K562 (cell line): ENCODE data around the gene UBXN2A. TPM values are rescaled to one million over a fixed set of nuclear protein-coding genes. Genes with fewer than 3 reads are reported as not detected.

Experiments used
- ATAC-seq: fragments of 200-7000 bp; cut with Tn5 transposase; 3 replicates; pipeline ENCODE4 v1.9.1; 2020; ENCODE audit warnings: moderate library complexity
- BruUV-seq: library from RNA; stranded (reverse); fragments of 400-500 nt; replicated peaks from 2 replicates; lab custom pipeline; 2021; lab: Mats Ljungman, UMichigan
- CTCF ChIA-PET: fragments of 300-600 bp; formaldehyde crosslinking; extraction: SDS; loops from one replicate; lab custom pipeline; 2021; ENCODE audit warnings: low intra/inter-chr PET ratio; lab: Yijun Ruan, JAX
- POLR2A ChIA-PET: fragments of 300-600, 350-650 bp; sonication (Branson Sonifier 250); formaldehyde crosslinking; extraction: SDS; loops from one replicate; lab custom pipeline; 2021; ENCODE audit warnings: antibody characterized with exemption, inconsistent platforms; lab: Yijun Ruan, JAX
- DNase-seq, 4 experiments: peaks; one replicate each; pipeline versions ENCODE4 v3.0.0 to v3.0.0-alpha.2; 2011 to 2018; ENCODE audit warnings: low spot score in 3 of 4, mixed read lengths in 3 of 4; ENCODE audit errors: extremely low read depth in 1 of 4
- FAIRE-seq: peaks from 2 replicates; lab custom pipeline; 2011; peaks lifted over from hg19 to GRCh38; lab: Jason Lieb, UNC
- H2AFZ ChIP-seq: 2 replicates; pipeline ENCODE4 v1.6.0; 2011; ENCODE audit warnings: low read depth, low read length, control low read depth, inconsistent platforms
- H3K27ac ChIP-seq: fragments of 200-600 bp; 3 replicates; pipeline ENCODE4 v1.8.0; 2011; ENCODE audit warnings: low read depth, mild to moderate bottlenecking, control low read depth, inconsistent platforms, low read length, moderate library complexity, mixed read lengths; ENCODE audit errors: extremely low read depth
- H3K27me3 ChIP-seq, 2 experiments: fragments of 300-600 bp in 1 of 2; 2 replicates in 1 of 2; 3 replicates in 1 of 2; pipeline versions ENCODE4 v1.6.0 to v1.8.0; 2011; ENCODE audit warnings: inconsistent platforms in 2 of 2, low read length in 2 of 2, mild to moderate bottlenecking in 1 of 2, mixed read lengths in 1 of 2, moderate library complexity in 1 of 2; ENCODE audit not compliant: control insufficient read depth in 2 of 2, insufficient read depth in 2 of 2
- H3K36me3 ChIP-seq: fragments of 300-600 bp; 3 replicates; pipeline ENCODE4 v1.8.0; 2011; ENCODE audit warnings: mild to moderate bottlenecking, low read length, inconsistent platforms; ENCODE audit not compliant: control insufficient read depth, insufficient read depth
- H3K4me1 ChIP-seq, 2 experiments: fragments of 200-600 bp in 1 of 2; replicated peaks in 1 of 2; 2 replicates in 1 of 2; 3 replicates in 1 of 2; pipeline versions ENCODE4 v1.5.1 to v1.8.0; 2011; ENCODE audit warnings: inconsistent platforms in 2 of 2, low read length in 2 of 2, mild to moderate bottlenecking in 1 of 2, mixed read lengths in 1 of 2, moderate library complexity in 1 of 2; ENCODE audit not compliant: control insufficient read depth in 2 of 2, insufficient read depth in 2 of 2
- H3K4me2 ChIP-seq: 2 replicates; pipeline ENCODE4 v1.6.1; 2011; ENCODE audit warnings: low read length, control low read depth, inconsistent platforms, mixed read lengths; ENCODE audit not compliant: insufficient read depth
- H3K4me3 ChIP-seq: fragments of 200-600 bp; sonication (generic), shearing (Covaris generic); 2 replicates; pipeline ENCODE4 v1.5.1; 2016; ENCODE audit warnings: control low read depth, inconsistent platforms
- H3K79me2 ChIP-seq: fragments of 200-600 bp; 3 replicates; pipeline ENCODE4 v1.8.0; 2011; ENCODE audit warnings: low read length, inconsistent platforms; ENCODE audit not compliant: control insufficient read depth, insufficient read depth
- H3K9ac ChIP-seq, 2 experiments: 2 replicates each; pipeline versions ENCODE4 v1.6.0 to v1.6.1; 2011; ENCODE audit warnings: low read depth in 2 of 2, low read length in 2 of 2, control low read depth in 1 of 2, inconsistent platforms in 1 of 2, mild to moderate bottlenecking in 1 of 2, mixed read lengths in 1 of 2; ENCODE audit not compliant: insufficient read depth in 1 of 2
- H3K9me1 ChIP-seq: one replicate; pipeline ENCODE4 v1.6.0; 2011; ENCODE audit warnings: inconsistent platforms, mild to moderate bottlenecking, low read length, moderate library complexity; ENCODE audit not compliant: control insufficient read depth, insufficient read depth
- H3K9me3 ChIP-seq: replicated peaks from 2 replicates; pipeline ENCODE4 v1.5.1; 2011; ENCODE audit warnings: low read depth, low read length, inconsistent platforms; ENCODE audit not compliant: control insufficient read depth, insufficient read depth
- H4K20me1 ChIP-seq: replicated peaks from 2 replicates; pipeline ENCODE4 v1.6.1; 2011; ENCODE audit warnings: low read length, inconsistent platforms, mixed read lengths; ENCODE audit not compliant: control insufficient read depth, insufficient read depth
- KAT7 ChIP-seq: sonication (generic); formaldehyde crosslinking; IDR thresholded peaks from 2 replicates; pipeline ENCODE4 v1.8.0; 2022; ENCODE audit warnings: missing genetic modification reagents, mild to moderate bottlenecking, borderline replicate concordance
- SIRT6 ChIP-seq: IDR thresholded peaks from one replicate; pipeline ENCODE4 v1.6.1; 2012; ENCODE audit warnings: low read depth, mild to moderate bottlenecking, control low read depth, inconsistent platforms, low read length, moderate library complexity
- SMAD1 ChIP-seq: fragments of 150-350 bp; IDR thresholded peaks from 2 replicates; pipeline ENCODE4 v1.6.1; 2014; ENCODE audit warnings: low read length, low read depth; ENCODE audit not compliant: partially characterized antibody
- ZNF12 ChIP-seq: sonication (generic); formaldehyde crosslinking; IDR thresholded peaks from 2 replicates; pipeline ENCODE4 v1.4.0; 2020; ENCODE audit warnings: mild to moderate bottlenecking, missing genetic modification reagents
- ZNF121 ChIP-seq: sonication (generic); formaldehyde crosslinking; conservative IDR thresholded peaks from 2 replicates; pipeline ENCODE4 v1.8.0; 2022; ENCODE audit warnings: missing genetic modification reagents
- WGBS: fragments of 100-300 bp; shearing (Covaris generic); methylation state at CpG from one replicate; pipeline ENCODE4 v1.1.6; 2016; ENCODE audit warnings: low coverage, mixed read lengths; ENCODE audit not compliant: insufficient coverage; ENCODE audit errors: missing lambda C conversion rate; 5-methylcytosine and 5-hydroxymethylcytosine counted together
- in situ Hi-C: fragments of 300-500 bp; cut with MboI; formaldehyde crosslinking; loops from 4 replicates; pipeline ENCODE4 v1.15.0; 2018; ENCODE audit warnings: inconsistent platforms, mixed read lengths
- intact Hi-C: fragments of 100-400 bp; cut with micrococcal nuclease; formaldehyde crosslinking; loops from 2 replicates; pipeline ENCODE4 v1.14.2; 2022
- polyA plus RNA-seq, 8 experiments: library from polyadenylated mRNA; depleted of rRNA in 4 of 8; stranded (reverse) in 5 of 8; unstranded in 3 of 8; fragments of >200 nt; fragmentation: Nextera tagmentation in 2 of 8; fragmentation: Illumina TruSeq in 1 of 8; extraction: Ambion mirVana in 2 of 8; extraction: Trizol in 1 of 8; gene quantifications; 2 replicates each; pipeline versions ENCODE4 v1.2.1 to v1.2.3, GENCODE V29; 2011 to 2014; ENCODE audit warnings: inconsistent platforms in 1 of 8, missing spikeins in 1 of 8
- total RNA-seq, 7 experiments: library from RNA; depleted of rRNA in 6 of 7; stranded (reverse); fragments of >200 nt in 6 of 7; fragmentation: Illumina TruSeq in 2 of 7; extraction: Trizol in 2 of 7; gene quantifications; 2 replicates each; pipeline versions ENCODE4 v1.2.1 to v1.2.3, GENCODE V29; 2011 to 2021; ENCODE audit warnings: low replicate concordance in 1 of 7
- TF ChIP-seq, protein P1 (sequence below), 2 experiments: fragments of 450-650 bp; formaldehyde crosslinking in 1 of 2; IDR thresholded peaks; 2 replicates each; pipeline versions ENCODE4 v1.4.0 to v1.6.1; 2014 to 2020; ENCODE audit warnings: mild to moderate bottlenecking in 2 of 2, borderline replicate concordance in 1 of 2, low read depth in 1 of 2
- TF ChIP-seq, protein P2 (sequence below): fragments of 250-450 bp; sonication (Bioruptor Pico); IDR thresholded peaks from 2 replicates; pipeline ENCODE4 v1.4.0; 2020; ENCODE audit warnings: mild to moderate bottlenecking
- TF ChIP-seq, protein P3 (sequence below): sonication (generic); formaldehyde crosslinking; IDR thresholded peaks from 2 replicates; pipeline ENCODE4 v1.8.1; 2023; ENCODE audit warnings: mild to moderate bottlenecking, missing genetic modification reagents

UBXN2A gene
- total and polyA plus RNA-seq, 9 of the 15 experiments (the other 6 are each of a cell fraction or from before 2014, with no cell fraction given), result 3.4 to 25.6 (median 16.0) TPM

DNA sequence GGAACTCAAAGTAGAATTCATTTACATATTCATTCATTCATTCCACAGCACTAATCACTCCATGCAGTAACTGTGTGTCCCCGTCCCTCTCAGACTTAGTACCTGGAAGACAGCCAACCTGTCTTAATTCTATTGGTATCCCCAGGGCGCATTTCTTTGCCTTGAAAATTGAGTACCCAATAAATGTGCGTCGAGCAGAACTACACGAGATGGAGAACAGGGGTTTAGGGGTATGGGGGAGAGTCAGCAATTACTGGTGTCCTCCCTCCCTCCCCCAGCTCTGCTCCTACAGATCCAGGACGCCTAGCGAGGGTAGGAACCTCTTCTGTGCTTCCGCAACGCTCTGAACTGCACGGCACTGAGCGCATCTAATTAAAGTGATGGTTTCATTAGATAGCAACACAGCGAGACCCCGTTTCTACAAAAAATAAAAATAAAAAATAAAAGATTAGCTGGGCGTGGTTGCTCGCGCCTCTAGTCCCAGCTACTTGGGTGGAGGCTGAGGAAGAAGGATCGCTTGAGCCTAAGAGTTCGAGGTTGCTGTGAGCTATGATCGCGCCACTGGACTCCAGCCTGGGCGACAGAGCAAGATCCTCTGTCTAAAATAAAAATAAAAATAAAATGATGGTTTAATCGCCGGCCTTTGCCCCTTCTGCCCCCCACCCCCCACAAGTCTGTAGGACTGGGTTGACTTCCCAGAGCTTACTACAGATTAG, 108.7 kb downstream of the UBXN2A start:
- no peaks in the 10 kb centered on the region for H3K9me3 ChIP-seq
- POLR2A ChIA-PET, result interaction anchor here (0.6 to 1.8 kb wide), 5 partner anchors 12 to 530 kb away, joined by 3 to 5 read pairs (median 3); no protein-coding TSS in a partner anchor
- peak overlapping the region; percentile 75 for H3K4me2 ChIP-seq
- peak overlapping the region; percentile 69 for H2AFZ ChIP-seq
- H3K4me3 ChIP-seq, result peak overlapping the region; percentile 47
- in situ Hi-C loops (no loop called here), intact Hi-C loops (no loop called here)
- no TSS peak for BruUV-seq
- H3K79me2 ChIP-seq, result peaks cover 29% of the 10 kb centered on the region
- H3K4me1 ChIP-seq, result peaks cover 8 to 22% of the 10 kb centered on the region in 2 experiments; a peak in 4 of 5 replicates
- peaks cover 3% of the 10 kb centered on the region; the same call in 1 of the 3 replicates for H3K36me3 ChIP-seq
- H3K27ac ChIP-seq, result no peak overlapping the region
- CTCF ChIA-PET, result interaction anchor here (0.6 kb wide), 1 partner anchor 103 kb away, joined by 4 read pairs; no protein-coding TSS in a partner anchor
- no peaks in the 10 kb centered on the region; the same call in 1 of the 2 replicates for H4K20me1 ChIP-seq
- H3K9ac ChIP-seq, result peak overlapping the region; percentile 27 to 81; a peak in 3 of 4 replicates
- ATAC-seq, result no peak
- no peaks in the 10 kb centered on the region for H3K9me1 ChIP-seq
- peaks cover 10 to 11% of the 10 kb centered on the region in 2 experiments; a peak in 4 of 5 replicates for H3K27me3 ChIP-seq
- DNase-seq, result peak in 2 of 4 experiments; percentile 21 to 50
- FAIRE-seq, result peak; percentile 44
- 25% methylated on average over 23 of the region's 23 CpGs for WGBS
- TF ChIP-seq, protein P1, sequence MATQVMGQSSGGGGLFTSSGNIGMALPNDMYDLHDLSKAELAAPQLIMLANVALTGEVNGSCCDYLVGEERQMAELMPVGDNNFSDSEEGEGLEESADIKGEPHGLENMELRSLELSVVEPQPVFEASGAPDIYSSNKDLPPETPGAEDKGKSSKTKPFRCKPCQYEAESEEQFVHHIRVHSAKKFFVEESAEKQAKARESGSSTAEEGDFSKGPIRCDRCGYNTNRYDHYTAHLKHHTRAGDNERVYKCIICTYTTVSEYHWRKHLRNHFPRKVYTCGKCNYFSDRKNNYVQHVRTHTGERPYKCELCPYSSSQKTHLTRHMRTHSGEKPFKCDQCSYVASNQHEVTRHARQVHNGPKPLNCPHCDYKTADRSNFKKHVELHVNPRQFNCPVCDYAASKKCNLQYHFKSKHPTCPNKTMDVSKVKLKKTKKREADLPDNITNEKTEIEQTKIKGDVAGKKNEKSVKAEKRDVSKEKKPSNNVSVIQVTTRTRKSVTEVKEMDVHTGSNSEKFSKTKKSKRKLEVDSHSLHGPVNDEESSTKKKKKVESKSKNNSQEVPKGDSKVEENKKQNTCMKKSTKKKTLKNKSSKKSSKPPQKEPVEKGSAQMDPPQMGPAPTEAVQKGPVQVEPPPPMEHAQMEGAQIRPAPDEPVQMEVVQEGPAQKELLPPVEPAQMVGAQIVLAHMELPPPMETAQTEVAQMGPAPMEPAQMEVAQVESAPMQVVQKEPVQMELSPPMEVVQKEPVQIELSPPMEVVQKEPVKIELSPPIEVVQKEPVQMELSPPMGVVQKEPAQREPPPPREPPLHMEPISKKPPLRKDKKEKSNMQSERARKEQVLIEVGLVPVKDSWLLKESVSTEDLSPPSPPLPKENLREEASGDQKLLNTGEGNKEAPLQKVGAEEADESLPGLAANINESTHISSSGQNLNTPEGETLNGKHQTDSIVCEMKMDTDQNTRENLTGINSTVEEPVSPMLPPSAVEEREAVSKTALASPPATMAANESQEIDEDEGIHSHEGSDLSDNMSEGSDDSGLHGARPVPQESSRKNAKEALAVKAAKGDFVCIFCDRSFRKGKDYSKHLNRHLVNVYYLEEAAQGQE (IDR thresholded peaks at IDR 0.05; ENCODE audit: borderline replicate concordance), result no peak
- TF ChIP-seq, protein P1 (CRISPR knock-in tag; IDR thresholded peaks at IDR 0.05; ENCODE audit: low read depth), result no peak
- TF ChIP-seq ZNF121 (CRISPR knock-in tag), result peak; percentile 59
- TF ChIP-seq SMAD1, result no peak
- TF ChIP-seq KAT7 (CRISPR knock-in tag), result no peak
- no peak for TF ChIP-seq ZNF12 (CRISPR knock-in tag)
- TF ChIP-seq SIRT6, result no peak
- TF ChIP-seq, protein P2, sequence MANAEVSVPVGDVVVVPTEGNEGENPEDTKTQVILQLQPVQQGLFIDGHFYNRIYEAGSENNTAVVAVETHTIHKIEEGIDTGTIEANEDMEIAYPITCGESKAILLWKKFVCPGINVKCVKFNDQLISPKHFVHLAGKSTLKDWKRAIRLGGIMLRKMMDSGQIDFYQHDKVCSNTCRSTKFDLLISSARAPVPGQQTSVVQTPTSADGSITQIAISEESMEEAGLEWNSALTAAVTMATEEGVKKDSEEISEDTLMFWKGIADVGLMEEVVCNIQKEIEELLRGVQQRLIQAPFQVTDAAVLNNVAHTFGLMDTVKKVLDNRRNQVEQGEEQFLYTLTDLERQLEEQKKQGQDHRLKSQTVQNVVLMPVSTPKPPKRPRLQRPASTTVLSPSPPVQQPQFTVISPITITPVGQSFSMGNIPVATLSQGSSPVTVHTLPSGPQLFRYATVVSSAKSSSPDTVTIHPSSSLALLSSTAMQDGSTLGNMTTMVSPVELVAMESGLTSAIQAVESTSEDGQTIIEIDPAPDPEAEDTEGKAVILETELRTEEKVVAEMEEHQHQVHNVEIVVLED (CRISPR knock-in tag), result no peak
- TF ChIP-seq, protein P3, sequence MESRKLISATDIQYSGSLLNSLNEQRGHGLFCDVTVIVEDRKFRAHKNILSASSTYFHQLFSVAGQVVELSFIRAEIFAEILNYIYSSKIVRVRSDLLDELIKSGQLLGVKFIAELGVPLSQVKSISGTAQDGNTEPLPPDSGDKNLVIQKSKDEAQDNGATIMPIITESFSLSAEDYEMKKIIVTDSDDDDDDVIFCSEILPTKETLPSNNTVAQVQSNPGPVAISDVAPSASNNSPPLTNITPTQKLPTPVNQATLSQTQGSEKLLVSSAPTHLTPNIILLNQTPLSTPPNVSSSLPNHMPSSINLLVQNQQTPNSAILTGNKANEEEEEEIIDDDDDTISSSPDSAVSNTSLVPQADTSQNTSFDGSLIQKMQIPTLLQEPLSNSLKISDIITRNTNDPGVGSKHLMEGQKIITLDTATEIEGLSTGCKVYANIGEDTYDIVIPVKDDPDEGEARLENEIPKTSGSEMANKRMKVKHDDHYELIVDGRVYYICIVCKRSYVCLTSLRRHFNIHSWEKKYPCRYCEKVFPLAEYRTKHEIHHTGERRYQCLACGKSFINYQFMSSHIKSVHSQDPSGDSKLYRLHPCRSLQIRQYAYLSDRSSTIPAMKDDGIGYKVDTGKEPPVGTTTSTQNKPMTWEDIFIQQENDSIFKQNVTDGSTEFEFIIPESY (CRISPR knock-in tag), result peak; percentile 90
